Neural cell (in vitro differentiated cells): ENCODE data around the gene EVPLL. TPM values are rescaled to one million over a fixed set of nuclear protein-coding genes. Genes with fewer than 3 reads are reported as not detected.
A peak's percentile ranks its signal among the peaks of the same experiment; 100 is the strongest.
"Not testable (repeated sequence)": the region's sequence is repeated elsewhere in the genome, so short reads cannot be mapped to it uniquely, and the experiment has no call there.

Experiments
- H2AFZ ChIP-seq: fragments of 200-600, 300-800 bp; sonication (generic), shearing (Covaris generic); 2 replicates; pipeline ENCODE4 v1.6.0; 2014; ENCODE audit warnings: low read depth, mild to moderate bottlenecking, antibody characterized with exemption, low read length, moderate library complexity
- H3F3A ChIP-seq: fragments of 200-600 bp; shearing (Covaris generic); 2 replicates; pipeline ENCODE4 v1.6.1; 2016; ENCODE audit warnings: mild to moderate bottlenecking, moderate library complexity, mixed read lengths, antibody characterized with exemption, low read length; ENCODE audit not compliant: insufficient read depth, poor library complexity, severe bottlenecking
- H3K27ac ChIP-seq: fragments of 200-600, 300-800 bp; sonication (generic), shearing (Covaris generic); 2 replicates; pipeline ENCODE4 v1.5.1; 2014; ENCODE audit warnings: mild to moderate bottlenecking, low read length, moderate library complexity
- H3K27me3 ChIP-seq: fragments of 300-800, 200-600 bp; sonication (generic), shearing (Covaris generic); 2 replicates; pipeline ENCODE4 v1.6.0; 2014; ENCODE audit warnings: mild to moderate bottlenecking, low read depth, low read length, moderate library complexity; ENCODE audit not compliant: insufficient read depth
- H3K36me3 ChIP-seq: fragments of 300-800, 200-600 bp; sonication (generic), shearing (Covaris generic); 2 replicates; pipeline ENCODE4 v1.5.1; 2014; ENCODE audit warnings: mild to moderate bottlenecking, antibody characterized with exemption, low read length, moderate library complexity; ENCODE audit not compliant: insufficient read depth
- H3K4me2 ChIP-seq: fragments of 300-800, 200-600 bp; sonication (generic), shearing (Covaris generic); 2 replicates; pipeline ENCODE4 v1.6.0; 2014; ENCODE audit warnings: mild to moderate bottlenecking, low read length
- H3K4me3 ChIP-seq: fragments of 300-800, 200-600 bp; sonication (generic), shearing (Covaris generic); 2 replicates; pipeline ENCODE4 v1.5.1; 2014; ENCODE audit warnings: mild to moderate bottlenecking, low read length, moderate library complexity
- H3K79me2 ChIP-seq: fragments of 200-600 bp; shearing (Covaris generic); replicated peaks from 2 replicates; pipeline ENCODE4 v1.6.0; 2014; ENCODE audit warnings: mild to moderate bottlenecking, low read length, moderate library complexity; ENCODE audit not compliant: insufficient read depth
- H3K9ac ChIP-seq: fragments of 300-800, 200-600 bp; sonication (generic), shearing (Covaris generic); 2 replicates; pipeline ENCODE4 v1.6.1; 2016; ENCODE audit warnings: mild to moderate bottlenecking, low read length, mixed read lengths
- H3K9me2 ChIP-seq: fragments of 200-600 bp; shearing (Covaris generic); 2 replicates; pipeline ENCODE4 v1.6.1; 2016; ENCODE audit warnings: mild to moderate bottlenecking, low read length, mixed read lengths; ENCODE audit not compliant: insufficient read depth
- H3K9me3 ChIP-seq: fragments of 200-600, 300-800 bp; sonication (generic), shearing (Covaris generic); 2 replicates; pipeline ENCODE4 v1.6.1; 2016; ENCODE audit warnings: mild to moderate bottlenecking, mixed run types, low read length, moderate library complexity, mixed read lengths
- H4K20me1 ChIP-seq: fragments of 200-600 bp; shearing (Covaris generic); 2 replicates; pipeline ENCODE4 v1.6.1; 2016; ENCODE audit warnings: mild to moderate bottlenecking, mixed run types; ENCODE audit not compliant: insufficient read depth
- polyA plus RNA-seq: library from polyadenylated mRNA; depleted of rRNA; stranded (reverse); fragments of >200 nt; gene quantifications from 2 replicates; pipeline ENCODE4 v1.2.3, GENCODE V29; 2014

The EVPLL gene
- polyA plus RNA-seq, 1 donor from 2014 or later: not detected

GRCh38 chr17:18388728-18389127, 11.2 kb downstream of the EVPLL start:
- not testable (repeated sequence) for H3K9me3 ChIP-seq, H3K4me3 ChIP-seq, H3K79me2 ChIP-seq, H4K20me1 ChIP-seq, H2AFZ ChIP-seq, H3K9me2 ChIP-seq, H3K27ac ChIP-seq, H3F3A ChIP-seq, H3K36me3 ChIP-seq, H3K4me2 ChIP-seq, H3K27me3 ChIP-seq, H3K9ac ChIP-seq

- not testable (repeated sequence) for H3K4me3 ChIP-seq, H3K9me2 ChIP-seq, H3K36me3 ChIP-seq, H3K27ac ChIP-seq, H3F3A ChIP-seq, H2AFZ ChIP-seq, H4K20me1 ChIP-seq, H3K9me3 ChIP-seq, H3K79me2 ChIP-seq, H3K27me3 ChIP-seq, H3K9ac ChIP-seq, H3K4me2 ChIP-seq
These were observed 24.5 kb downstream of the EVPLL start for GRCh38 chr17:18401872-18402590.

GRCh38 chr17:18403166-18403565, 25.6 kb downstream of the EVPLL start:
- H3K4me2 ChIP-seq, H3K79me2 ChIP-seq, H3F3A ChIP-seq, H3K9me2 ChIP-seq, H3K9ac ChIP-seq, H4K20me1 ChIP-seq, H3K9me3 ChIP-seq, H3K27ac ChIP-seq, H3K4me3 ChIP-seq, H3K36me3 ChIP-seq, H3K27me3 ChIP-seq, H2AFZ ChIP-seq: not testable (repeated sequence)

- H2AFZ ChIP-seq, H3K9me2 ChIP-seq, H3F3A ChIP-seq, H3K9me3 ChIP-seq, H3K9ac ChIP-seq, H4K20me1 ChIP-seq, H3K4me3 ChIP-seq, H3K36me3 ChIP-seq, H3K27ac ChIP-seq, H3K79me2 ChIP-seq, H3K4me2 ChIP-seq, H3K27me3 ChIP-seq: not testable (repeated sequence)
These were observed 26.0 kb downstream of the EVPLL start for GRCh38 chr17:18403604-18404003.

- not testable (repeated sequence) for H3K27me3 ChIP-seq, H3K9me2 ChIP-seq, H3K9me3 ChIP-seq, H2AFZ ChIP-seq, H3K27ac ChIP-seq, H3F3A ChIP-seq, H3K9ac ChIP-seq, H3K36me3 ChIP-seq, H3K79me2 ChIP-seq, H4K20me1 ChIP-seq
- Histone ChIP-seq H3K4me3 (peak overlapping the region; percentile 64), H3K4me2 (peak overlapping the region; percentile 62)
These were observed 31.3 kb downstream of the EVPLL start for GRCh38 chr17:18408906-18409305.

GRCh38 chr17:18409321-18409720, 31.7 kb downstream of the EVPLL start:
- Histone ChIP-seq H3K4me2 (peak overlapping the region; percentile 62), H3K4me3 (peak overlapping the region; percentile 64)
- not testable (repeated sequence) for H2AFZ ChIP-seq, H3K9me2 ChIP-seq, H3K27ac ChIP-seq, H3K36me3 ChIP-seq, H3K9ac ChIP-seq, H3F3A ChIP-seq, H4K20me1 ChIP-seq, H3K9me3 ChIP-seq, H3K27me3 ChIP-seq, H3K79me2 ChIP-seq
